Left ventricle myocardium inferior (tissue), 1 donor: ENCODE data around the gene NHLH2. TPM values are rescaled to one million over a fixed set of nuclear protein-coding genes. Genes with fewer than 3 reads are reported as not detected.

Experiments used
- DNase-seq: peaks from one replicate; pipeline ENCODE4 v3.0.0-alpha.2; 2020
- H3K27ac ChIP-seq: fragments of 200-600 bp; replicated peaks from 2 replicates; pipeline ENCODE4 v1.8.0; 2021
- H3K27me3 ChIP-seq: fragments of 200-600 bp; 2 replicates; pipeline ENCODE4 v1.8.0; 2021; ENCODE audit warnings: low read depth
- H3K36me3 ChIP-seq: fragments of 200-600 bp; 2 replicates; pipeline ENCODE4 v1.8.0; 2021
- H3K4me1 ChIP-seq: fragments of 200-600 bp; 2 replicates; pipeline ENCODE4 v1.8.0; 2021
- H3K4me3 ChIP-seq: fragments of 200-600 bp; 2 replicates; pipeline ENCODE4 v1.8.0; 2021; ENCODE audit warnings: mild to moderate bottlenecking, moderate library complexity
- H3K9me3 ChIP-seq: fragments of 200-600 bp; replicated peaks from 2 replicates; pipeline ENCODE4 v1.8.0; 2021
- CTCF ChIP-seq: fragments of 200-600 bp; IDR thresholded peaks from 2 replicates; pipeline ENCODE4 v1.8.0; 2021; ENCODE audit warnings: antibody characterized with exemption, mild to moderate bottlenecking, borderline replicate concordance
- intact Hi-C: fragments of 100-400 bp; cut with micrococcal nuclease; formaldehyde crosslinking; loops from one replicate; pipeline ENCODE4 v1.11.0; 2022
- total RNA-seq: library from RNA; stranded (reverse); fragmentation: NEBNext Ultra II Directional; extraction: Animal tissue kit (Norgen Biotek cat#: 25700); gene quantifications from one replicate; pipeline ENCODE4 v1.2.1, GENCODE V29; 2021
- donor health status: DM: no; HTN: yes; CAD: no; lungs with severe emphysema.

Gene NHLH2
- total RNA-seq, 1 donor from 2014 or later, result not detected

GRCh38 chr1:115809847-115810246 lies 31.1 kb downstream of the NHLH2 start:
- no peak overlapping the region for H3K27ac ChIP-seq
- peaks cover 7% of the 10 kb centered on the region for H3K27me3 ChIP-seq
- H3K4me3 ChIP-seq, result no peak overlapping the region
- H3K9me3 ChIP-seq, result peaks cover 6% of the 10 kb centered on the region
- H3K4me1 ChIP-seq, result peaks cover 18% of the 10 kb centered on the region
- no peaks in the 10 kb centered on the region for H3K36me3 ChIP-seq
- intact Hi-C loops, result no loop called here
- no peak for DNase-seq
- no peak for TF ChIP-seq CTCF

GRCh38 chr1:115809076-115809475 lies 31.9 kb downstream of the NHLH2 start:
- no peak overlapping the region for H3K4me3 ChIP-seq
- TF ChIP-seq CTCF, result no peak
- H3K9me3 ChIP-seq, result peaks cover 6% of the 10 kb centered on the region
- no peak overlapping the region for H3K27ac ChIP-seq
- intact Hi-C loops, result no loop called here
- no peak for DNase-seq
- peaks cover 18% of the 10 kb centered on the region for H3K4me1 ChIP-seq
- peaks cover 15% of the 10 kb centered on the region for H3K27me3 ChIP-seq
- no peaks in the 10 kb centered on the region for H3K36me3 ChIP-seq

DNA sequence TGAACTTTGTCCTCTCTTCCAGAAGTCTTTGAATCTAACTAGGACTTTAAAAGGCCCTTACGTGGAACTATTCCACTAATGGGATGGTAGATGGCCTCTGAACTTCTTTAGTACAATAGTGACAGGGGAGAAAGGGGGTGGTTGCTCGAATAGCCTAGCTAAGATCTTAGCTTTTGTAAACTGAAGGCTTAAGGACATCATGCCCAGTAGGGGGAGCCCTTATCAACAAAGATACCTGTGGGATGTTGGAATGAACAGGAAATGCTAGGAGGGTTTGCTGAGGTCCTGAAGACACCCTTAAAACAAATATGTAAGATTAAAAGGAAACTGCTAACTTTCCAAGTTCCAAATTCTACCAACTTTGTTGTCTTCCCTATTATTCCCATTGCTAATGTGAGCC lies 33.2 kb downstream of the NHLH2 start:
- no peaks in the 10 kb centered on the region for H3K36me3 ChIP-seq
- no peak for DNase-seq
- intact Hi-C loops, result no loop called here
- H3K4me3 ChIP-seq, result no peak overlapping the region
- H3K27me3 ChIP-seq, result peaks cover 19% of the 10 kb centered on the region
- H3K4me1 ChIP-seq, result peaks cover 18% of the 10 kb centered on the region
- peak; percentile 73 for TF ChIP-seq CTCF
- peaks cover 6% of the 10 kb centered on the region for H3K9me3 ChIP-seq
- H3K27ac ChIP-seq, result no peak overlapping the region

GRCh38 chr1:115805597-115805996 lies 35.3 kb downstream of the NHLH2 start:
- DNase-seq, result no peak
- H3K9me3 ChIP-seq, result peaks cover 6% of the 10 kb centered on the region
- no peaks in the 10 kb centered on the region for H3K36me3 ChIP-seq
- no peak overlapping the region for H3K27ac ChIP-seq
- H3K4me3 ChIP-seq, result no peak overlapping the region
- H3K27me3 ChIP-seq, result peaks cover 19% of the 10 kb centered on the region
- H3K4me1 ChIP-seq, result peaks cover 12% of the 10 kb centered on the region
- intact Hi-C loops, result no loop called here
- TF ChIP-seq CTCF, result no peak

GRCh38 chr1:115802416-115802815 lies 38.5 kb downstream of the NHLH2 start:
- no peak overlapping the region for H3K27ac ChIP-seq
- intact Hi-C loops, result no loop called here

More at GRCh38 chr1:115802416-115802815, 38.5 kb downstream of the NHLH2 start:
- no peaks in the 10 kb centered on the region for H3K4me1 ChIP-seq
- H3K36me3 ChIP-seq, result no peaks in the 10 kb centered on the region
- H3K4me3 ChIP-seq, result no peak overlapping the region
- no peak for TF ChIP-seq CTCF
- H3K9me3 ChIP-seq, result peaks cover 6% of the 10 kb centered on the region
- DNase-seq, result no peak
- peaks cover 19% of the 10 kb centered on the region for H3K27me3 ChIP-seq
